HL-60 (cell line): Measurements from ENCODE around the gene TAPBP.

Experiments used
- DNase-seq, 2 experiments: peaks; one replicate each; pipeline ENCODE4 v3.0.0-alpha.2; 2010 to 2020; ENCODE audit warnings: low read depth in 1 of 2, low spot score in 1 of 2
- H3K27ac ChIP-seq: fragments of 250-450 bp; sonication (Bioruptor Pico); replicated peaks from 2 replicates; pipeline ENCODE4 v1.5.1; 2020; ENCODE audit warnings: mild to moderate bottlenecking, moderate library complexity
- H3K27me3 ChIP-seq: fragments of 250-450 bp; sonication (Bioruptor Pico); 2 replicates; pipeline ENCODE4 v1.5.1; 2021; ENCODE audit warnings: mild to moderate bottlenecking, moderate library complexity; ENCODE audit not compliant: insufficient read depth, poor library complexity, severe bottlenecking
- H3K4me3 ChIP-seq: replicated peaks from 2 replicates; pipeline ENCODE4 v1.5.1; 2011; ENCODE audit warnings: mild to moderate bottlenecking, control low read depth, low read length; ENCODE audit not compliant: insufficient read depth
- GABPA ChIP-seq: IDR thresholded peaks from 2 replicates; pipeline ENCODE4 v1.6.1; 2012; ENCODE audit warnings: low read depth
- POLR2AphosphoS5 ChIP-seq: IDR thresholded peaks from 2 replicates; pipeline ENCODE4 v1.6.1; 2012; ENCODE audit warnings: low read depth
- SPI1 ChIP-seq: IDR thresholded peaks from 2 replicates; pipeline ENCODE4 v1.6.1; 2012; ENCODE audit warnings: low read depth, mild to moderate bottlenecking, borderline replicate concordance
- TF ChIP-seq, protein P1 (sequence below): IDR thresholded peaks from 2 replicates; pipeline ENCODE4 v1.6.1; 2012; ENCODE audit warnings: low read depth; ENCODE audit not compliant: insufficient replicate concordance
- TF ChIP-seq, protein P2 (sequence below): IDR thresholded peaks from one replicate; pipeline ENCODE4 v1.5.1; 2011; ENCODE audit warnings: low read length, control low read depth, inconsistent platforms; ENCODE audit not compliant: insufficient read depth

Gene TAPBP

DNA sequence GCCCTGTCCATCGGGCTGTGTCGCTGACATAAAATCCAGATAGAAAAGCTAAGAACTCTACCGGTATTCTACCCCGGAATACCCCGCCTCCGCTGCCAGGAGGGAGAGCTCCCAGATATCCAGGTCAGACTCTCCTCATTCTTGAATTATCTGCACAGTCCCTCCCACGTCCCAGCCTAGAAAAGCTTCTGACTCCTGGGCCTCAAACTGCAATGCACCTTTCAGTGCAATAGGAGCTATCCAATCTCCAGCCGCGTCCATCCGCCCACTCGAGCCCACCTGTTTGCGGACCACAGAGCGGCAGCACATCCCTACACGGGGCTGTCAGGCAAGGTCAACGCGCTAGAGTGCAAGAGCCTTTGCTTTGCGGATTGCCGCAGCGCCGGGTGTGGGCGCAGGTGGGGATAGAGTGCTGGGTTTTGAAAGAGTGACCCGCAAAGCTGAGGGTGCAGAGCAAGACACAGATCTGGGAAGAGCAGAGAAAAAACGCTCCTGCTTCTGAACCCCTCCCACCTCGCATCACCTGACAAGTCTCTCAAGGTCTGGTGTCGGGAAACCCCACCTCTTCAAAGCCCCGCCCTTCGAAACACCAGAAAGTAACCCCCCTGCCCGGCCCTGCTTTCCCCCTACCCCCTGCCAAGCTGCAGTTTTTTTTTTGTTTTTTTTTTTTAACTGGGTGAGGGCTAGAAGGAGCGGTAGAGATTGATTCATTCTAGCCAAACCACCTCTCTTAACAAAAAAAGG, 1.3 kb downstream of the TAPBP start:
- DNase-seq, result peak in 1 of 2 experiments; percentile 71
- TF ChIP-seq POLR2AphosphoS5, result no peak
- TF ChIP-seq, protein P1, sequence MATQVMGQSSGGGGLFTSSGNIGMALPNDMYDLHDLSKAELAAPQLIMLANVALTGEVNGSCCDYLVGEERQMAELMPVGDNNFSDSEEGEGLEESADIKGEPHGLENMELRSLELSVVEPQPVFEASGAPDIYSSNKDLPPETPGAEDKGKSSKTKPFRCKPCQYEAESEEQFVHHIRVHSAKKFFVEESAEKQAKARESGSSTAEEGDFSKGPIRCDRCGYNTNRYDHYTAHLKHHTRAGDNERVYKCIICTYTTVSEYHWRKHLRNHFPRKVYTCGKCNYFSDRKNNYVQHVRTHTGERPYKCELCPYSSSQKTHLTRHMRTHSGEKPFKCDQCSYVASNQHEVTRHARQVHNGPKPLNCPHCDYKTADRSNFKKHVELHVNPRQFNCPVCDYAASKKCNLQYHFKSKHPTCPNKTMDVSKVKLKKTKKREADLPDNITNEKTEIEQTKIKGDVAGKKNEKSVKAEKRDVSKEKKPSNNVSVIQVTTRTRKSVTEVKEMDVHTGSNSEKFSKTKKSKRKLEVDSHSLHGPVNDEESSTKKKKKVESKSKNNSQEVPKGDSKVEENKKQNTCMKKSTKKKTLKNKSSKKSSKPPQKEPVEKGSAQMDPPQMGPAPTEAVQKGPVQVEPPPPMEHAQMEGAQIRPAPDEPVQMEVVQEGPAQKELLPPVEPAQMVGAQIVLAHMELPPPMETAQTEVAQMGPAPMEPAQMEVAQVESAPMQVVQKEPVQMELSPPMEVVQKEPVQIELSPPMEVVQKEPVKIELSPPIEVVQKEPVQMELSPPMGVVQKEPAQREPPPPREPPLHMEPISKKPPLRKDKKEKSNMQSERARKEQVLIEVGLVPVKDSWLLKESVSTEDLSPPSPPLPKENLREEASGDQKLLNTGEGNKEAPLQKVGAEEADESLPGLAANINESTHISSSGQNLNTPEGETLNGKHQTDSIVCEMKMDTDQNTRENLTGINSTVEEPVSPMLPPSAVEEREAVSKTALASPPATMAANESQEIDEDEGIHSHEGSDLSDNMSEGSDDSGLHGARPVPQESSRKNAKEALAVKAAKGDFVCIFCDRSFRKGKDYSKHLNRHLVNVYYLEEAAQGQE, result no peak
- no peak for TF ChIP-seq GABPA
- TF ChIP-seq, protein P2, sequence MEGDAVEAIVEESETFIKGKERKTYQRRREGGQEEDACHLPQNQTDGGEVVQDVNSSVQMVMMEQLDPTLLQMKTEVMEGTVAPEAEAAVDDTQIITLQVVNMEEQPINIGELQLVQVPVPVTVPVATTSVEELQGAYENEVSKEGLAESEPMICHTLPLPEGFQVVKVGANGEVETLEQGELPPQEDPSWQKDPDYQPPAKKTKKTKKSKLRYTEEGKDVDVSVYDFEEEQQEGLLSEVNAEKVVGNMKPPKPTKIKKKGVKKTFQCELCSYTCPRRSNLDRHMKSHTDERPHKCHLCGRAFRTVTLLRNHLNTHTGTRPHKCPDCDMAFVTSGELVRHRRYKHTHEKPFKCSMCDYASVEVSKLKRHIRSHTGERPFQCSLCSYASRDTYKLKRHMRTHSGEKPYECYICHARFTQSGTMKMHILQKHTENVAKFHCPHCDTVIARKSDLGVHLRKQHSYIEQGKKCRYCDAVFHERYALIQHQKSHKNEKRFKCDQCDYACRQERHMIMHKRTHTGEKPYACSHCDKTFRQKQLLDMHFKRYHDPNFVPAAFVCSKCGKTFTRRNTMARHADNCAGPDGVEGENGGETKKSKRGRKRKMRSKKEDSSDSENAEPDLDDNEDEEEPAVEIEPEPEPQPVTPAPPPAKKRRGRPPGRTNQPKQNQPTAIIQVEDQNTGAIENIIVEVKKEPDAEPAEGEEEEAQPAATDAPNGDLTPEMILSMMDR, result no peak
- no peak for TF ChIP-seq SPI1
- peak overlapping the region; percentile 98 for H3K27ac ChIP-seq
- H3K4me3 ChIP-seq, result peak overlapping the region; percentile 66
- no peaks in the 10 kb centered on the region for H3K27me3 ChIP-seq

- H3K4me3 ChIP-seq, result no peak overlapping the region
- no peak for DNase-seq
- H3K27me3 ChIP-seq, result no peaks in the 10 kb centered on the region
- no peak overlapping the region for H3K27ac ChIP-seq
- no peak for TF ChIP-seq POLR2AphosphoS5
- TF ChIP-seq, protein P2, result no peak
- TF ChIP-seq SPI1, result no peak
- TF ChIP-seq, protein P1, result no peak
- TF ChIP-seq GABPA, result no peak
Observed at GRCh38 chr6:33306356-33306755, 7.5 kb downstream of the TAPBP start.

DNA sequence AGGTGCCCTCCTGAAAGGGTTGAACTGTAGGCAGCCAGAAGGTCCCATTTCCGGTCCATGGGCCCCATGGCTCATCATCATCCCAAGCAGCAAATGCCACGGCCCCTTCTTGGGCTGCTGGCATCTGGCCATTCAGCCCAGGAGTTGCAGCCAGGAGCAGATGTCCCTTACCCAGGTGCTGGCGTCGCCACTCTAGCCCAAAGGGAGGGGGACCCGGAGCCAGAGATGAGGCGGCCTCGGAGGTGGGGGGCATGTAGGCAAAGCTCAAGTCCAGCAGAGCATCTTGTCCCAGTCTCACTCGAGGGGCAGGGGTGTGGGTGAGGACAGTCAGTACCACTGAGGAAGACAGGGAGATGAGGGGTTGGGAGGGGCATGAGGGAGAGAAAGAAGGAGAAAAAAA, 8.8 kb downstream of the TAPBP start:
- TF ChIP-seq GABPA, result no peak
- no peak for TF ChIP-seq SPI1
- Histone ChIP-seq H3K27ac (no peak overlapping the region), H3K4me3 (no peak overlapping the region), H3K27me3 (no peaks in the 10 kb centered on the region)
- no peak for DNase-seq

GRCh38 chr6:33304216-33304615, 9.7 kb downstream of the TAPBP start:
- Histone ChIP-seq H3K27me3 (no peaks in the 10 kb centered on the region), H3K4me3 (no peak overlapping the region), H3K27ac (no peak overlapping the region)
- DNase-seq, result no peak
- no peak for TF ChIP-seq SPI1
- TF ChIP-seq POLR2AphosphoS5, result no peak
- no peak for TF ChIP-seq GABPA
- TF ChIP-seq, protein P1, result no peak
- TF ChIP-seq, protein P2, result no peak
